Measurements from ENCODE around the gene STT3B.

GRCh38 chr3:31546162-31546561 lies 13.4 kb downstream of the STT3B start:
- TF ChIP-seq CTCF (IDR thresholded peaks at IDR 0.05 in 8 of 11, conservative IDR thresholded peaks at IDR 0.05 in 3 of 11): no peak
- TF ChIP-seq POLR2A (IDR thresholded peaks at IDR 0.05): no peak
- TF ChIP-seq POLR2AphosphoS5 (IDR thresholded peaks at IDR 0.05): no peak

All from spleen (tissue), 7 donors.